AG09309 (cell line): ENCODE measurements around the gene JCHAIN.

Experiments
- DNase-seq: peaks from one replicate; pipeline ENCODE4 v3.0.0-alpha.2; 2010; ENCODE audit warnings: low read depth
- H3K4me3 ChIP-seq: 2 replicates; pipeline ENCODE4 v1.5.1; 2011; ENCODE audit warnings: mild to moderate bottlenecking, low read depth, low read length, moderate library complexity; ENCODE audit not compliant: control insufficient read depth
- CTCF ChIP-seq: IDR thresholded peaks from 2 replicates; pipeline ENCODE4 v1.5.1; 2011; ENCODE audit warnings: mild to moderate bottlenecking, low read depth, low read length, inconsistent platforms; ENCODE audit not compliant: insufficient read depth, control insufficient read depth; ENCODE audit errors: missing control alignments

JCHAIN gene

GRCh38 chr4:70637239-70637913 lies 28.9 kb downstream of the JCHAIN start:
- H3K4me3 ChIP-seq, result no peak overlapping the region
- TF ChIP-seq CTCF, result no peak
- DNase-seq, result peak; percentile 11

GRCh38 chr4:70634482-70634881 lies 31.8 kb downstream of the JCHAIN start:
- H3K4me3 ChIP-seq, result no peak overlapping the region
- no peak for TF ChIP-seq CTCF
- DNase-seq, result no peak

GRCh38 chr4:70632028-70632427 lies 34.3 kb downstream of the JCHAIN start:
- TF ChIP-seq CTCF, result no peak
- H3K4me3 ChIP-seq, result no peak overlapping the region
- DNase-seq, result no peak

GRCh38 chr4:70630162-70630561 lies 36.1 kb downstream of the JCHAIN start:
- no peak for DNase-seq
- H3K4me3 ChIP-seq, result no peak overlapping the region
- TF ChIP-seq CTCF, result no peak

- no peak overlapping the region for H3K4me3 ChIP-seq
- TF ChIP-seq CTCF, result no peak
- DNase-seq, result no peak
These were observed 36.7 kb downstream of the JCHAIN start for GRCh38 chr4:70629469-70630090.

GRCh38 chr4:70628444-70628843 lies 37.9 kb downstream of the JCHAIN start, which contains the start of gene ENAM:
Gene ENAM, plus strand, starts transcription at chr4:70628744. Its CDS starts 757 bp downstream, at chr4:70629501.
- no peak for DNase-seq
- TF ChIP-seq CTCF, result no peak
- no peak within 1 kb of the TSS for H3K4me3 ChIP-seq

GRCh38 chr4:70627620-70628019 lies 38.7 kb downstream of the JCHAIN start:
- no peak for TF ChIP-seq CTCF
- H3K4me3 ChIP-seq, result no peak overlapping the region

More at GRCh38 chr4:70627620-70628019, 38.7 kb downstream of the JCHAIN start:
- DNase-seq, result no peak
